GM18502 (cell line): ENCODE measurements around the gene SCGB1A1.
"Not testable (repeated sequence)": the region's sequence is repeated elsewhere in the genome, so short reads cannot be mapped to it uniquely, and the experiment has no call there.

Source experiments
- ATAC-seq: cut with Tn5 transposase; IDR thresholded peaks from one replicate; pipeline ENCODE4 v1.9.1; 2021; ENCODE audit warnings: mild to moderate bottlenecking; ENCODE audit not compliant: unreplicated experiment, poor library complexity

The SCGB1A1 gene, protein sequence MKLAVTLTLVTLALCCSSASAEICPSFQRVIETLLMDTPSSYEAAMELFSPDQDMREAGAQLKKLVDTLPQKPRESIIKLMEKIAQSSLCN

DNA sequence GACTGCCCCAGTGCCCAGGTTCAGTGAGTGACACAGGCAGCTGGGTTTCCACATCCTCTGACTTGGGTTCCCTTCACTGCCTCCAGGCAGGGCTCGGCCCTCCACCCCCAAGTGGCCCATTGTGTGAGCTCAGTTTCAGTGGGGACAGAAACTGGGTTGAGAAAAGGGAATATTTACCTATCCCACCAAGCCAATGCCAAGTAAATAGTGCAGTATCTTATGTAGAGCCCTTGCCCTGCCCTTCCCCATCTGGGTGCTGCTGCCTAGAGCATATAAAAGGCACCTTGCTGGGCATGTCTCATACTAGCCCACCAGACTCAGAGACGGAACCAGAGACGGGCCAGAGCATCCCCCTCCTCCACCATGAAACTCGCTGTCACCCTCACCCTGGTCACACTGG lies at the start of gene SCGB1A1:
Gene SCGB1A1 (plus strand): TSS at position 301 of the 400 bp plus-strand sequence. CDS start 63 bp downstream, at position 364.
- ATAC-seq: no peak

DNA sequence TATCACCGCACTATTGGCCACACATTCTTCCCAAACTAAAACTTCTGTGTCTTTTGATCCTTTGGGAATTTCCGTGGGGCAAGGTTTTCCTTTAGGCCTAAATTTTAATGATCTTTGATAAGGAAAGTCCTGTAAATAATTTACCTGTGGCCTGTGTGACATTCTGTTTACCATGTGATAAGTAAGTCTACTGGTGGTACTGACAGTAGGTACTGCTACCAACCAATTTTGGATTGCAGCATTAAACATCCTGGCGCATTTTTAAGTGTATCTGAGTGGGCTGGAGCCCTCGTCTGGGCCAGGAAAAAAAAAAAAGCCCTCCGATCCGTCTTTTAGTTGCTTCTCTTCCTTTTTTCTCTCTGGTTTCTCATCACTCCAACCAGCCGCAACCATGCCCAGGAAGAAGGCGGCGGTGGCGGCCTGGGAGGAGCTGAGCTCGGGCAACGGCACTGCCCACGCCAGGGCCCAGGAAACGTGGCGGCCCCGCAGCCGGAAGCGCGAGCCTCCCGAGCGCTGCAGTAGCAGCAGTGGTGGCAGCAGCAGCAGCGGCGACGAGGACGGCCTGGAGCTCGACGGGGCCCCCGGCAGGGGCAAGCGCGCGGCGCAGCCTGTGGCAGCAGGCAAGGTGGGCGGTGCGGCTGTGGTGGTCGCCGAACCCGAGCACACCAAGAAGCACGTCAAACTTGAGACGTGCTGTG lies 47.9 kb upstream of the SCGB1A1 start:
- no peak for ATAC-seq

DNA sequence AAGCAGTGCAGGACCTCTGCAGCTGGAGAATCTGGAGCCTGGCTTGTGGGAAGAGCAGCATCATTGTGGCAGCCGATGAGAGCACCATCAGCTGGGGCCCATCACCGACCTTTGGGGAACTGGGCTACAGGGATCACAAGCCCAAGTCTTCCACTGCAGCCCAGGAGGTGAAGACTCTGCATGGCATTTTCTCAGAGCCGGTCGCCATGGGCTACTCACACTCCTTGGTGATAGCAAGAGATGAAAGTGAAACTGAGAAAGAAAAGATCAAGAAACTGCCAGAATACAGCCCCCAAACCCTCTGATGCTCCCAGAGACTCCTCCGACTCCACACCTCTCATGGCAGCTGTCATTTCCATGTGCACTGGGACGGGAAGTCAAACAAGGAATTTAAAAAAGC lies 46.0 kb upstream of the SCGB1A1 start:
- no peak for ATAC-seq

DNA sequence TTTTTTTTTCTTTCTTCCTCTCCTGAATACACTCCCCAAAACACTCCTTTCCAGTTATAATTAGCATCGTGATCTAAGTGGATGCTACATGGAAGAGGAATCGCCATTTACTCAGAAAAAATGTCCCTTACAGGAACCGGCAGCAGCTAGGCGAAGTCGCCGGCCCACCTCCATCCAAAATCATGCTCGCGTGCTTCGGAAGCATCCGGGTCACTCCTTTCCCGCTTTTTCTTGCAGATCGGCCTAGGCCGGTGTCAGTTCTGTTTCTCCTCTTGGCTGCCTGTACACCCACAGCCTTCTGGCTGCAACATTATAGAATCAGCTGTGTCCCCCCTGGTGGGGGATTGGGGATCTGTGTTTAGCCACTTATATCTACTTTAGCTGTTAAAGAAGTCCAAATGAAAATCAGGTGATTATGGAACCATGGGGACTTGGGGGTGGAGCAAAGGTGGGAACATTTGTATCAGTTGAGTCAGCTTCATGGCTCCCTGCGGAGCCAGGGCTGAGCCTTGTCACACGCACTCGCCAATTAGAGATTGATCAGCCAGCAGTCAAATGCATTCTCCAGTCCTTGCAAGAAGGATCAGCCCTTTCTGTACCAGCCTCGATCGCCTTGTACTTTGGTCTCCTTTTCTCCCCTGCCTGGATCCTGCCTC lies 45.2 kb upstream of the SCGB1A1 start:
- no peak for ATAC-seq

DNA sequence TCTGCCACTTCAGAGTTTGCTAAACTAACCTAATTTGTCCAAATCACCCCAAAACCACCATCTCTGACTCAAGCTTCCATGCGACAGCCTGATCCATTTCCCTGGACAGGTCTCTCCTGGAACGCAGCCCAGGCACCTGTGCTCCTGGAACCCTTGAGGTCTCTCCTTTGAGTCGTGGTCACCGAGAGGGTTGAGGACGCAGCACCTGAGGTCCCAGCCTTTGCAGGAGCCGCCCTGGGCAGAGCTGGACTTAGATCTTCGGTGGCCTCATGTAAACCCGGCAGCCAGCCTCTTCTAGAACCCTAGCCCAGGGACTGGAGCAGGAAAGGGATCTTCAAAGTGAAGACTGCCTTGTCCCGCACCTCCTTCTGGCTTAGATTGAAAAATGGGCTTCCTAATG lies 44.0 kb upstream of the SCGB1A1 start:
- ATAC-seq: no peak

DNA sequence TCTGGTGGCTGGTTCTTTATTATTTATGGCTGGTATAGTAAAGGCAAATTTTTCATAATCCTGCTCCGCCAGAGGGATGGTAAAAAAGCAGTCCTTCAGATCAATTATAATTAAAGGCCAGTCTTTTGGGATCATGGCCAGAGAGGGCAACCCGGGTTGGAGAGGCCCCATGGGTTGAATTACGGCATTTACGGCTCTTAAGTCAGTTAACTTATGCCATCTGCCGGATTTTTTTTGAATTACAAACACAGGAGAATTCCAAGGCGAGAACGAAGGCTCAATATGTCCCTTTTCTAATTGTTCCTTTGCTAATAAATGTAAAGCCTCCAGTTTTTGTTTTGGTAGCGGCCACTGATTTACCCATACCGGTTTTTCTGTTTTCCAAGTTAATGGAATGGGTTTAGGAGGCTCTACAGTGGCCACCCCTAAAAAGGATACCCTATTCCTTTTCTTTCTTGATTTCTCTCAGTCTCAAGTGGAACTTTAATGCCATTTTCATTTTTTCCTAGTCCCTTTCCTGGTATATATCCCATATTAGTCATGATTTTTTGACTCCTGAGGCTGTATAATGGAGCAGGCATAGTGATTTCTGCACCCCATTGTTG lies 40.3 kb upstream of the SCGB1A1 start:
- ATAC-seq: not testable (repeated sequence)

DNA sequence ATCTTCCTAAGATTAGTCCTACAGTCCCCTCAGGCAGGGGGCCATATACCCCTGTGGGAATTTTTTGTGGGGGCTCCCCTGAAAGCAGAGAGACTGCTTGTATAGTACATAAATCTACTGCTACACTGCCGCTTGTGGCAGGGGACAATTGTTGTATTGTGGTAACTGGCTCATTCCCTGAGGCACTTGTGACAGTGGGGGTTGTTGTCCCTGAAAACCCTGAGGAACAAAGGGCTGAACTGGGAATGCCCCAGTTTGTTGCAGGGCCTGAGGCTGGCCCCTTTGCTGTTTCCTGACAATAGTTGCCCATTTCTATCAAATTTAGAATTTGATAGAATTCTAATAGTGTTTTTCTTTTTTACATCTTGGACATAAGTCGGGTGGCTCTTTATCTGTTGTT lies 39.2 kb upstream of the SCGB1A1 start:
- ATAC-seq: not testable (repeated sequence)

DNA sequence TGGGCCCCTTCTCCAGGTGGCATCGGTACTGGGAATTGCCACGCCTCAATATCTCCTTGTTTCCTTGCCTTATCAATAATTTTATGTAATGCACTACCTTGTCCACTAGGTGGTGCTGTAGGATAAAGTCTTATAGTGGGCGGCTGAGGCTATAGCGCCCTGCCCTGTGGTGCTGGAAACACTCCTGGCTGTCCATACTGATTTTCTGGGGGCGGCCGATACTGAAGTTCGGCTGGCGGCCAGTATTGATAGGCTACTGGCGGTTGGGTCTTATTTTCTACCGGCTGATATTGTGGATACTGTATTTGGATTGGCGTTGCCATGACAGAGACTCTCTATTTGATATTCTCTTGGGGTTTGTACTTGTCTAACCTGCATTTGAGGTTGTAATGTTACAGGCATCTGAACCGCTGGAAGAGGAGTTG lies 38.0 kb upstream of the SCGB1A1 start:
- not testable (repeated sequence) for ATAC-seq

DNA sequence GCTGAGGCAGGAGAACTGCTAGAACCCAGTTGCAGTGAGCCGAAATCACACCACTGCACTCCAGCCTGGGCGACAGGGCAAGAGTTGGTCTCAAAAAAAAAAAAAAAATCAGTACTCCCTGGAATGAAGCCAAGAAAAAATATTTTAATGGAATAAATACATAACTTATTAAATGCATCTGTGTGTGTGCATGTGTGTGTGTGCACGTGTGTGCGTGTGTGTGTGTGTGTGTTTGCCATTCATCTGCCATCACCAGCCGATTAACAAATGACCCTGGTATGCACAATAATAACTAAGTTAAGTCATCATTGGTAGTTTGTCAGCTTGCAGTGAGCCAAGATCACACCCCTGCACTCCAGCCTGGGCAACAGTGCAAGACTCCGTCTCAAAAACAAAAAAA lies 35.0 kb upstream of the SCGB1A1 start:
- ATAC-seq: no peak

DNA sequence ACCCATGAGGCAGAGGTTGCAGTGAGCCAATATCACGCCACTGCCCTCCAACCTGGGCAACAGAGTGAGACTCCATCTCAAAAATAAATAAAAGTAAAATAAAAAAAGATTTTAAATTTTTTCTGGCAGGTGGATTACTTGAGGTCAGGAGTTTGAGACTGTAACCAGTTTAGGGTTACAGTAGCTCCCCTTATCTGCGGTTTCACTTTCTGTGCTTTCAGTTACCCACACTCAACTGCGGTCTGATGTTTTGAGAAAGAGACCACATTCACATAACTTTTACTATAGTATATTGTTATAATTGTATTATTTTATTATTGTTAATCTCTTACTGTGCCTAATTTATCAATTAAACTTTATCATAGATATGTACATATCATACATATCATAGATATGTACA lies 32.8 kb upstream of the SCGB1A1 start:
- not testable (repeated sequence) for ATAC-seq

DNA sequence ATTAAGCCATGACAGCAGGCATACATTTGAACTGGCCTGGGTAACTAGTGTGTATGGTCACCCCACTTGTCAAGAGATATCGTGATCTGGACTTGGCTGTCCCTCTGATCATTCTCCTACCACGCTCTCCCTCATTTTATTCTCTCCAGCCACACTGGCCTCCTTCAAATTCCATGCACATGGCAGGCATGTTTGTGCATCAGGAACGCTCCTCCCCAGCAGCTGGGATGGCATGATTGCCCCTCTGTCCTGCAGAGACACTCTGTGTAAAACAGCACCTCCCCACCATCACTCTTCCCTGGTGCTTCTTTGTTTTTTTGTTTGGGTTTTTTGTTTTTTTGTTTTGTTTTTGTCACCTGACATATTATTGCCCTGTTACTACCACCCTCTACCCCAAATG lies 31.5 kb upstream of the SCGB1A1 start:
- no peak for ATAC-seq

DNA sequence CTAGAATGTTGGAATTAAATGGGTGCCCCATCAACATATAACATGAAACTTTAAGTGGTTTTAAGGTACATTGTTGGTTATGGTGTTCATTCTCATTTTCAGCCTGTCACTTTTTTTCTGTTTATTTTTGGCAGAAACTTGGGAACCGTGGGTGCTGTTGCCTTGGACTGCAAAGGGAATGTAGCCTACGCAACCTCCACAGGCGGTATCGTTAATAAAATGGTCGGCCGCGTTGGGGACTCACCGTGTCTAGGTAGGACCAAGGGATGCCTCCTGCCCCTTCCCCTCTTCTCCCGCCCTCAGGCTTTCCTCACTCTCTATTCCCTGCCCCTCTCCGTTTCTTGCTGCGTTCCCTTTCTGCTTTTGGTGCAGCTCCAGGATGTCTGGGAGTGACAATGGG lies 29.8 kb upstream of the SCGB1A1 start:
- ATAC-seq: no peak

DNA sequence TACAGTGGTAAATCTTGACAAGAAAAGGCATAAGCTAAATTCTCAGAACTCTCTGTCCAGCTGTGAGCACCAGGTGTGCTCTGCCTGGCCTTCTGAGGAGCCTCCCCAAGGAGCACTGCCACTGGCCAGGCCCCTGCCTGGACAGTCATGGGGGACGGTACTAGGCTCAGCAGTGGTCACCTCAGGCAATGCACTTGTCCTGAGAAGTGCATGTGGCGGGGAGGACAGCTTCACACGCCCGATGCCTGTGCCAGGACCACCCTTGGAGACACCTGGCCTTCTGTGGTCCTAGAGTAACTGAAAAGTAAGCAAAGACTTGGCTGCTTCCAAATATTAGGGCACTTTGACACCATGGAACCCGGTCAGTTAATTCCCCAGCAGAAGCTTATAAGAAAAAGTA lies 28.6 kb upstream of the SCGB1A1 start:
- no peak for ATAC-seq

DNA sequence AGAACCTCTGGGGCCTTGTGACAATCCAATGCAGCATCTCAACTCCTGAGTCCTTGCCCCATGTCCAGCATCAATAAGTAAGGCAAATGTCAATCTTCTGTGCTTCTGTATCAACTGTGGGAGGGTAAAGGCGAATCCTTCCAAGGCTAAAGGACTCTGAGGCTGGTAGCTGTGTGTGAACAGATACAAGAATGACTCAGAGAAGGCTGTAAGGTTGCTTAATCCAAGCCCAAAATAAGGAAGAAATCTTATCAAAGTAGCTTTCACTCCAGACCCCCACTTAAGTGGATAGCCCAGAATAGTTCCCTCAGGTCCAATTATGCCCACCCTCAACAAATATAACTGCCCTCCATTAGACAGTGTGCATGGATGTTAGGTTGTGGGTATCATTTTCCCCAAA lies 28.1 kb upstream of the SCGB1A1 start:
- no peak for ATAC-seq

DNA sequence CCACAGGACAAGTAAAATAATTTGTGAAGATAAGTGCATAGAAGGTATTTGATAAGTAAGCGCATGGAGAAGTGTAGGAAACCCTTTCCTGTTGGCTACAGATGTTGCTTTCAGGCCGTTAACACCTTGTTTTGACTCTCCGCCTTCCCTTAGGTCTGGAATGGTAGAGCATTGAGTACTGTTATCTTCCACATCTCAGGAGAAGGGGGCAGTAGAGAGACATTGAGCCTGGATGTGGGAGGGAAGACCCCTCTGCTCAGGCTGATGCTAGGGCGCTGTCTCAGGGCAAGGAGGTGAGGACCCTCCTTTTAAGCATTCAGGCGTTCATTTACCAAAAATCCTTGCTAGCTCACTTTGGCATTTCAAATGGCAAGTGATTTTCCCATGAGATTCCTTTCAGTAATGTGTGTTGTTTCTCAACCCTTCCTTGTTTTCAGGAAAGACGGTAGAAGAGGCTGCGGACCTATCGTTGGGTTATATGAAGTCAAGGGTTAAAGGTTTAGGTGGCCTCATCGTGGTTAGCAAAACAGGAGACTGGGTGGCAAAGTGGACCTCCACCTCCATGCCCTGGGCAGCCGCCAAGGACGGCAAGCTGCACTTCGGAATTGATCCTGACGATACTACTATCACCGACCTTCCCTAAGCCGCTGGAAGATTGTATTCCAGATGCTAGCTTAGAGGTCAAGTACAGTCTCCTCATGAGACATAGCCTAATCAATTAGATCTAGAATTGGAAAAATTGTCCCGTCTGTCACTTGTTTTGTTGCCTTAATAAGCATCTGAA lies 27.0 kb upstream of the SCGB1A1 start:
- ATAC-seq: no peak

DNA sequence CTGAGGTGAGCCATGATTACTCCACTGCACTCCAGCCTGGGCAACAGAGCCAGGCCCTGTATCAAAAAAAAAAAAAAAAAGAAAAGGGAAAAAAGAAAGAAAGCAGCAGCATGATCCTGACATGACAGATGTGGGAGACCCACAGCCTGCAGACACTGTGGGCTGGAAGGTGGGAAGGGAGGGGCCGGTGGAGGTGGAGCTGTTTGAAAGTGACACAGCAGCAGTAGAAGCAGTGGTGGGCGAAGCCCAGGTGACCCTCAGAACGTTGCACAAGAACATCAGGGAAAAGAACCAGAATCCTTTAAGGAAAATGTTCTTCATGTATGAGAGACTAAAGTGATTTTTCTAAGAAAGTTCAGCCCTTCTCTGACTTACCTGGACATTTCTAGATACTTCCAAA lies 26.3 kb upstream of the SCGB1A1 start:
- no peak for ATAC-seq

DNA sequence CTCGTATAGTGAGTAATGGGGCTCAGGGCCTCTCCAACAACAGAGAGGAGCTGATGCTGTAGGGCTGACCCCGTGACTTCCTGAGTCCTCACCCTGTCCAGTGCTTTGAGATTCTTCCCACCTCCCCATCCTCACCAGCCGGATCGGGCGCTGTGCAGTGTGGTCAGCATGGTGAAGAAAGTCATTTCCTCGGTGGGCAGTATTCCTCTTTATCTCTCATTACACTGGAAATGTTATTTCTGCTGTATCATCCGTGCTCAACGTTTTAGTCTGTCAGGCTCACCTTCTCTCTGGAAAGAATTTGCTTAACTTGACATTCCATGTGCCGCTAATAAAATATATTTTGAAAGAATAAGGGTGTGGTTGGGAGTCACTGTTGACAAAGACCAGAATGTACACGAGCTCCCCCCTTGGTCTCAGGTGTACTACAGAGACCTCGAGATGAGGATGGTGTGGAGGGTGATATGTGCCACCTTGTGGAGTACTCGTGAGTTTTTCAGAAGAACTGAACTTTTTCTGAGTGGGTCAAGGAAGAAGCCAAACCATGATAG lies 25.7 kb upstream of the SCGB1A1 start:
- no peak for ATAC-seq

DNA sequence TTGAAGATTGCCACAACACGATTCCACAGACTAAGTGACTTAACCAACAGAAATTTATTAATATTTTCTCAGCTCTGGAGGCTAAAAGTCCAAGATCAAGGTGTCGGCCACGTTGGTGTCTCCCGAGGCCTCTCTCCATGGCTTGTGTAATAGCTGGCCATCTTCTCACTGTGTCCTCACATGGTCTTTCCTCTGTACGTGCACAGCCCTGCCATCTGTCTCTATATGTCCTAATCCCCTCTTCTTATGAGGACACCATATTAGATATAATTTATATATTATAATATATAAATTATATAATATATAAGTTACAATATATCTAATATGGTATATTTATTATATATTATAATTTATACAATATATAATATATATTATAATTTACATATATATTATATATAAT lies 25.1 kb upstream of the SCGB1A1 start:
- no peak for ATAC-seq

DNA sequence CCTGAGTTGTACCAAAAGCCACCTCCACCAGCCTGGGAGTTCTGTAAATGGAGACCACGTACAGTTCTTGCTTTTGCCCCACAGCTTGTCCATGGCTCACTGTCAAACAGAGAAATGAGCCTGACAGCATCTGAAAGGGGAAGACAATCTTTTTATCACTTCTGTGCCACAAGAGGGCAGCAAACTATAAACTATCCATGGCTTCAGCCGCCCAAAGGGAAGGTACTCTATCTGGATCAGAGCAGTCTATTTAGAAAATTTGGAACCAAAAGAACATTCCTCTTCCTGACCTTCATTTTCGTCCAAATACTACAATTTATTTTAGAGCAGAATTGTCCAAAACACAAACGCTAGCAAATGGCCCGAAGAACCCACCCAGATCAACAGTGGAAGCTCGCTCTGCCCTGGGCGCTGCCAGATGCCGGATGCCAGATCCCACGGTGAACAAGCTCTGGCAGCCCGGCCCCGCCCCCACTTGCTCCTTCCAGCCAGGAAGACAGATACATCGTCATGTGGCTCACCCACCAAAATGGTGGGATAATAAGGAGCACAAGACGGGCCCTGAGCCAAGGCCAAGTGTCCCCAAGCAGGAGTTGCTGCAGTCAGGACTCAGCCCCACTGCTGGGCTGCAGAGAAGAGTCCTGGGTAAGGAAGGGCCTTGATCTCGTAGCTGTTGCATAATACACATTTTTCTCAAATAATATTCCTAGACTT lies 23.9 kb upstream of the SCGB1A1 start:
- no peak for ATAC-seq
